B cell (primary cell): ENCODE measurements around the gene ZDHHC1. TPM values are rescaled to one million over a fixed set of nuclear protein-coding genes. Genes with fewer than 3 reads are reported as not detected.

ENCODE experiments used
- ATAC-seq: fragments of 200-7000 bp; cut with Tn5 transposase; one replicate; pipeline ENCODE4 v1.10.0; 2021; ENCODE audit warnings: low read depth, mild to moderate bottlenecking, moderate number of reproducible peaks, moderate library complexity
- CTCF ChIA-PET: fragments of 350-600 bp; sonication (Branson Sonifier 250); formaldehyde crosslinking; loops from one replicate; lab custom pipeline; 2021; ENCODE audit warnings: antibody characterized with exemption, inconsistent platforms; lab: Charles Lee
- POLR2A ChIA-PET: fragments of 350-600 bp; sonication (Branson Sonifier 250); formaldehyde crosslinking; loops from one replicate; lab custom pipeline; 2021; ENCODE audit warnings: antibody characterized with exemption; lab: Charles Lee
- DNase-seq: peaks from one replicate; pipeline ENCODE4 v3.0.0; 2013
- H2AFZ ChIP-seq: 2 replicates; pipeline ENCODE4 v1.6.1; 2012; ENCODE audit warnings: mild to moderate bottlenecking, low read depth, low read length; ENCODE audit not compliant: insufficient read depth, poor library complexity, severe bottlenecking
- H3K27ac ChIP-seq, 2 donors: 1 replicate in 1 of 2; 2 replicates in 1 of 2; pipeline ENCODE4 v1.5.1; 2012 to 2013; ENCODE audit warnings: low read length in 2 of 2, mild to moderate bottlenecking in 2 of 2, moderate library complexity in 1 of 2
- H3K27me3 ChIP-seq, 4 experiments: fragments of 200-600 bp in 1 of 4; sonication (generic) in 1 of 4; replicated peaks in 1 of 4; 1 replicate in 2 of 4; 2 replicates in 2 of 4; pipeline versions ENCODE4 v1.6.1 to v1.7.0; 2013 to 2016; ENCODE audit warnings: low read length in 3 of 4, mild to moderate bottlenecking in 2 of 4, mixed read lengths in 1 of 4, moderate library complexity in 1 of 4; ENCODE audit not compliant: insufficient read depth in 4 of 4, control insufficient read depth in 3 of 4; ENCODE audit errors: control extremely low read depth in 1 of 4
- H3K36me3 ChIP-seq, 2 experiments: replicated peaks in 1 of 2; 1 replicate in 1 of 2; 2 replicates in 1 of 2; pipeline versions ENCODE4 v1.6.1 to v1.7.1; 2013; ENCODE audit warnings: low read length in 1 of 2; ENCODE audit not compliant: insufficient read depth in 2 of 2, control insufficient read depth in 1 of 2; ENCODE audit errors: control extremely low read depth in 1 of 2, extremely low read depth in 1 of 2
- H3K4me1 ChIP-seq, 2 donors: fragments of 200-600 bp in 1 of 2; sonication (generic) in 1 of 2; 1 replicate in 1 of 2; 2 replicates in 1 of 2; pipeline versions ENCODE4 v1.5.1 to v1.6.1; 2013 to 2017; ENCODE audit warnings: low read length in 2 of 2; ENCODE audit not compliant: control insufficient read depth in 2 of 2, insufficient read depth in 2 of 2
- H3K4me2 ChIP-seq: replicated peaks from 2 replicates; pipeline ENCODE3; 2012; ENCODE audit warnings: mild to moderate bottlenecking, low read depth, low read length; ENCODE audit not compliant: poor library complexity, severe bottlenecking
- H3K4me3 ChIP-seq, 5 experiments: fragments of 200-600 bp in 1 of 5; sonication (generic) in 1 of 5; 1 replicate in 3 of 5; 2 replicates in 2 of 5; pipeline versions ENCODE4 v1.5.1 to v1.7.0; 2011 to 2016; ENCODE audit warnings: low read length in 4 of 5, mild to moderate bottlenecking in 4 of 5, low read depth in 2 of 5, control low read depth in 1 of 5, moderate library complexity in 1 of 5; ENCODE audit not compliant: insufficient read depth in 1 of 5; ENCODE audit errors: control extremely low read depth in 1 of 5, extremely low read depth in 1 of 5
- H3K79me2 ChIP-seq: fragments of 200-600 bp; sonication (generic); one replicate; pipeline ENCODE4 v1.6.0; 2016; ENCODE audit warnings: low read length; ENCODE audit not compliant: control insufficient read depth, insufficient read depth
- H3K9ac ChIP-seq: fragments of 200-600 bp; sonication (generic); 2 replicates; pipeline ENCODE4 v1.6.1; 2017; ENCODE audit warnings: mild to moderate bottlenecking, low read length, moderate library complexity
- H3K9me3 ChIP-seq, 3 donors: one replicate each; pipeline versions ENCODE4 v1.6.1 to v1.7.1; 2013; ENCODE audit warnings: low read length in 2 of 3; ENCODE audit not compliant: control insufficient read depth in 2 of 3, insufficient read depth in 1 of 3; ENCODE audit errors: control extremely low read depth in 1 of 3
- H4K20me1 ChIP-seq: 2 replicates; pipeline ENCODE4 v1.6.0; 2012; ENCODE audit warnings: mild to moderate bottlenecking, low read length; ENCODE audit not compliant: insufficient read depth, control insufficient read depth, poor library complexity, severe bottlenecking
- H3K27ac Mint-ChIP-seq: one replicate; pipeline ENCODE4 v1.8.0; 2021; ENCODE audit warnings: mixed read lengths
- H3K27me3 Mint-ChIP-seq: one replicate; pipeline ENCODE4 v1.8.0; 2021; ENCODE audit warnings: mixed read lengths
- H3K4me1 Mint-ChIP-seq: one replicate; pipeline ENCODE4 v1.8.0; 2021; ENCODE audit warnings: mixed read lengths
- H3K4me3 Mint-ChIP-seq: one replicate; pipeline ENCODE4 v1.8.0; 2021; ENCODE audit warnings: mixed read lengths
- H3K9me3 Mint-ChIP-seq: one replicate; pipeline ENCODE4 v1.8.0; 2022; ENCODE audit warnings: mixed read lengths; ENCODE audit not compliant: insufficient read depth
- CTCF ChIP-seq: fragments of 200-600 bp; IDR thresholded peaks from one replicate; pipeline ENCODE4 v1.8.0; 2022; ENCODE audit warnings: antibody characterized with exemption, mild to moderate bottlenecking
- EZH2 ChIP-seq: IDR thresholded peaks from 2 replicates; pipeline ENCODE4 v1.6.1; 2012; ENCODE audit warnings: borderline replicate concordance, low read depth, mild to moderate bottlenecking, moderate library complexity, low read length; ENCODE audit not compliant: insufficient read depth, poor library complexity, severe bottlenecking
- WGBS: methylation state at CpG from one replicate; pipeline ENCODE4 v1.1.5; 2013; ENCODE audit warnings: missing lambda C conversion rate; ENCODE audit not compliant: insufficient coverage; 5-methylcytosine and 5-hydroxymethylcytosine counted together
- intact Hi-C: fragments of 100-400 bp; cut with micrococcal nuclease; formaldehyde crosslinking; loops from one replicate; pipeline ENCODE4 v1.10.0; 2022
- polyA plus RNA-seq: library from polyadenylated mRNA; depleted of rRNA; stranded (reverse); fragments of >200 nt; gene quantifications from 2 replicates; pipeline ENCODE4 v1.2.3, GENCODE V29; 2012
- total RNA-seq, 2 donors: library from RNA; stranded (reverse); fragments of 120-200 nt in 1 of 2; gene quantifications; 1 replicate in 1 of 2; 2 replicates in 1 of 2; pipeline versions ENCODE4 v1.2.3 to v1.2.4, GENCODE V29; 2013 to 2022

The ZDHHC1 gene
- total and polyA plus RNA-seq, 2 donors (not counting 1 experiment from before 2014, with no cell fraction given): 0.58 to 2.8 TPM

- Histone ChIP-seq H3K4me1 (peaks cover 27 to 36% of the 10 kb centered on the region in 2 donors), H3K9ac (peak within 1 kb of the TSS; percentile 60), H3K9me3 (no peaks in the 10 kb centered on the region), H3K27ac (no peak within 1 kb of the TSS), H2AFZ (peak within 1 kb of the TSS; percentile 74), H3K4me3 (peak within 1 kb of the TSS in 4 of 5 experiments; percentile 21 to 62 (median 44)), H4K20me1 (no peaks in the 10 kb centered on the region), H3K79me2 (no peaks in the 10 kb centered on the region), H3K4me2 (peak within 1 kb of the TSS; percentile 92), H3K36me3 (no peaks in the 10 kb centered on the region), H3K27me3 (peaks cover 0 to 36% (median 17%) of the 10 kb centered on the region in 4 experiments)
- WGBS: 2% methylated on average over 76 of the region's 87 CpGs
- Mint-ChIP-seq H3K4me1 (peaks cover 33% of the 10 kb centered on the region), H3K9me3 (no peaks in the 10 kb centered on the region), H3K27ac (no peak within 1 kb of the TSS), H3K4me3 (peak within 1 kb of the TSS; percentile 89), H3K27me3 (peaks cover 37% of the 10 kb centered on the region)
- intact Hi-C loops: no loop called here
- peak; percentile 52 for DNase-seq
- ATAC-seq: peak; percentile 52
- ChIA-PET POLR2A (interaction anchor here (0.6 kb wide), 2 partner anchors 172 to 187 kb away, joined by 4 to 7 read pairs; no protein-coding TSS in a partner anchor), CTCF (interaction anchor here (0.8 to 1.2 kb wide), 2 partner anchors 17 to 90 kb away, joined by 3 to 4 read pairs; no protein-coding TSS in a partner anchor)
- TF ChIP-seq CTCF (no peak), EZH2 (no peak)
Measured at GRCh38 chr16:67430977-67431774, 14.9 kb upstream of the ZDHHC1 start, which contains the start of gene HSD11B2. Gene HSD11B2 (plus strand): TSS chr16:67431121. CDS start chr16:67431249, 128 bp downstream.
